Activated CD4-positive, alpha-beta T cell treated with anti-CD3 and anti-CD28 coated beads, Interleukin-10, Interleukin-2, amounts not matched to agents 100 ng/mL and 50 ng/mL, durations not matched to agents 16 hours and 8 hours (primary cell): ENCODE results near the gene POU2F1.

Source experiments
- DNase-seq: peaks from one replicate; pipeline ENCODE4 v3.0.0-alpha.2; 2020

Gene POU2F1

DNA sequence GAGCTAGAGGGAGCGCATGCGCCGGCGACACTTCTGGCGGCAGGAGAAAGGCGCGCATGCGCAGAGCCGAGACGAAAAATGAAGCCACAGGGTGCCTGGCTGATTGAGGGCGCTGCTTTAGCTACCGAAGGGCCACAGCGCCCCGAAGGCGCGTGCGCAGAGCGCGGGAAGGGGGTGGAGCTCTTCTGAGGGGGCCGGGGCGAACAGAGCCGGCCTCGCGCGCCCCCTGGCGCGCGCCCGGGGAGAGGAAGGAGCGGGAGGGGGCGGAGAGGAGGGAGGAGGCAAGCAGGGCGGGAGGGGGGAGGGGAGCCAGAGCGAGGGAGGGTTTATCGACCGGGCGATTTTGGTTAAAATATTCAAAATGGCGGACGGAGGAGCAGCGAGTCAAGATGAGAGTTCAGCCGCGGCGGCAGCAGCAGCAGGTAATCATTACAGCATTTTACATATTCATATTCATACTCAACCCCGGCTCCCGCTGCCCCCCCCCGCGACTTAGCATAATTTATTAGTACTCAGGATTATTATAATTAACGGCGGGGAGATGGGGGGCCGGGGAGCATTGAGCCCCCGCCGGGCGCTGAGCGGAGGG lies at the start of gene POU2F1:
Gene POU2F1, plus strand, starts transcription at position 350 of the 589 bp plus-strand sequence. Its CDS starts 12 bp downstream, at position 362.
- DNase-seq = peak; percentile 100

DNA sequence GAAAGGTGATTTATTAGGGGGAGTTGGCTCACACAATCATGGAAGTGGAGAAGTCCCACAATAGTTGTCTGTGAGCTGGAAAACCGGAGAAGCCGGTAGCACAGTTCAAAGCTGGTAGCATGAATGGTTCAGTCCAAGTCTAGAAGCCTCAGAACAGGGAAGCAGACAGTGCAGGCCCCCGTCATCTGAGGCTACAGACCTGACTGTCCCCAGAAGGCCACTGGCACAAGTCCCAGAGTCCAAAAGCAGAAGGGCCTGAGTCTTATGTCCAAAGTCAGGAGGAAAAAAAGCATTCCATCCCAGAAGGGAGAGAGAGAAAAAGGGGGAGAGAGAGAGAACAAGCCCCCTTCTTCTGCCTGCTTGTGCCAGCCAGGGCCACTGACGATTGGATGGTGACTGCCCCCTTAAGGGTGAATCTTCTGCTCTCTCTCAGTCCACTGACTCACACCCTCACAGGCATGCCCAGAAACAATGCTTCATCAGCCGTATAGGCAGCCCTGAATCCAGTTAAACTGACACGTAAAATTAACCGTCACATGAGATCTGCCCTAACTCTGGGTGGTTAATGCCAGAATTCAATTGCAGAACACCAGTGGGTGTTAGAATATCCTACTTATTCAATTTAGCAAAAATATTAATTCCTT lies 49.3 kb upstream of the POU2F1 start:
- DNase-seq = no peak

- DNase-seq = no peak
Observed at GRCh38 chr1:167173516-167174184, 47.0 kb upstream of the POU2F1 start.

DNA sequence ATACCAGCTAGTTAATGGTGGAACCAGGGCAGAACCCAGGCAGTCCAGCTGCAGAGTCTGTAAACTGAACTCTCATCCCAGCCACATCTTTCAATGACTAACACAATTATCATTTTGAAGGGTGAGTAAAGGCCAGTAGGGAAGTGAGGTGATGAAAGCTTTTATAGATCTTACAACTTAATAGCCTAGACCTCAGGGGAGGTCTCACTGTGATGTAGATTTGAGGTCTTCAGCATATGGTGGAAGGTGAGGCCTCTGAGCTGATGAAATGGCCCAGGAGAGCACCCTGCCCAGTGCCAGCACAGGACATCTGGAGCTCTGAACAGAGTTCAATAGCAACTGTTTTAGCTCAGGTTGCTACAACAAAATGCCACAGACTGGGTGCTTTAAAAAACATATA lies 44.8 kb upstream of the POU2F1 start:
- no peak for DNase-seq

GRCh38 chr1:167178831-167179230 lies 41.9 kb upstream of the POU2F1 start:
- no peak for DNase-seq

GRCh38 chr1:167182571-167183320 lies 37.9 kb upstream of the POU2F1 start:
- DNase-seq = no peak

GRCh38 chr1:167184081-167184480 lies 36.6 kb upstream of the POU2F1 start:
- no peak for DNase-seq

DNA sequence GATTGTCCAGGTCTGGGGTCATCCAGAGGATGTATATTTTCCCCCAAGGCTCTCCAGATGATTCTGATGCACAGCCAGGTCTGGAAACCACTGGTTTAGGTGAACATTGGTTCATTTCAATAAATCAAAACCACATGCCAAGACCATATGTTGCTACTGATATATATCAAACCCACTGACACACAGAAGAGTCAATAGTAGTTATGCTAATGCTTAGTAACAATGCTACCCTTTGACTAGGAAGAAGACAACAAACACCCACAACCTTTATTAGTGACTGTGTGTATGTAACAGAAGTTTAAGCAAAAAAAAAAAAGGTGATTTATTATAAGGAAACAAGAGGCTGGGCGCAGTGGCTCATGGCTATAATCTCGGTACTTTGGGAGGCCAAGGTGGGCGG lies 35.6 kb upstream of the POU2F1 start:
- DNase-seq = no peak

GRCh38 chr1:167185974-167186657 lies 34.6 kb upstream of the POU2F1 start:
- no peak for DNase-seq

GRCh38 chr1:167186771-167187170 lies 33.9 kb upstream of the POU2F1 start:
- DNase-seq = no peak

GRCh38 chr1:167190747-167191237 lies 29.9 kb upstream of the POU2F1 start:
- no peak for DNase-seq

- DNase-seq = no peak
Observed at GRCh38 chr1:167191958-167192357, 28.7 kb upstream of the POU2F1 start.

- DNase-seq = no peak
Observed at GRCh38 chr1:167194182-167194581, 26.5 kb upstream of the POU2F1 start.

DNA sequence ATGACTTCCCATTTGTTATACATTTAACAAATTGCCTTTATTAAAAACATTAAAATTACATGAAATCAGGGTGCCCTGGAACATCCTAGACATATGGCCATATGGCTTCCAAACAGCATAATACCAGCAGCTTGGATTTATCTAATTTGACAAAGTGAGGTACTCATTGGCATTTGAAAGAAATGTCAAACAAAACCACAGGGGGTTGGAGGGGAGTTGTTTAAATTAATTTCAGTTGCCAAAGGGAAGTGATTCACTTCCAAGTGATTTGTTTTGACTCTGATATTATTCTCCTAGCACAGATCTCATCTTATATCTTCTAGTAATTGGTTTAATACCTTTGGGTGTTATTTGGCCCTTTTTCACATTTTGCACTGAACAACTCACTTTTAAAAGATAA lies 24.5 kb upstream of the POU2F1 start:
- DNase-seq = no peak

DNA sequence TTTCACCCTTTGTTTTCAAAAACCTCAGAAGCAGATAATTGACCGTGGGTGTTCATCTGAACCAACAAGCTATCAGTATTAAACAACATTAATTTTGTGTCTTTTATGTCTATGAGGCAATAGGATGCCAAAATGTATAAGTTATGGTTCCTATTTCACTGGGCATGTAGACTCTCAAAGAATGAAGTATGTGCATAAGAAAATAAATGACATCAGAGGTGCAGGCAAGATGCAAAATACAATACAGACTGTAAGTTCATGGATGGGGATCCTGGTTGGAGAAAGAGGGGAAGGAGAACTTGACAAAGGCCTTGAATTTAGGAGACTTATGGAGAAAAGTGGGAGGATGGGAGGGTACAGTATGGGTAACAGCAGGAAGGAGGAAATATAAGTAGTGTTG lies 23.4 kb upstream of the POU2F1 start:
- DNase-seq = no peak

DNA sequence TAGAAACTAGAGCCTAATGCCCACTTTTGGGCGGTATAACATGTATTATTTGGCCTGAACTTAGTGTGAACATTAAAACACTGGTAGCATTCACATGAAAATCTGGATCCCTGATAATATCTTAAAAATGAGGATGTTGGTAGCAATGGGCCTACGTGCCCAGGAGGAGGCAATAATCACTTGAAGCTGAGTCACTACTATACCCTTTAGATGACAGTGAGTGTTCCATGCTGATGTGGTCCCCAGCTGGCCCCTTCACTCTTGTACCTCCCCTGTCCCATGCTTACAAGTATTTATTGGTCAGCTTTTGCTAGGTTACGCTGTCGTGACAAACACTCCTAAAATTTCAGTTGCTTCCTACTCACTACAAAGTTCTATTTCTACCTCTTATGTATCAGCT lies 23.0 kb upstream of the POU2F1 start:
- DNase-seq = no peak

GRCh38 chr1:167198518-167199133 lies 22.1 kb upstream of the POU2F1 start:
- no peak for DNase-seq

GRCh38 chr1:167199656-167200055 lies 21.0 kb upstream of the POU2F1 start:
- no peak for DNase-seq

GRCh38 chr1:167200272-167200671 lies 20.4 kb upstream of the POU2F1 start:
- no peak for DNase-seq

DNA sequence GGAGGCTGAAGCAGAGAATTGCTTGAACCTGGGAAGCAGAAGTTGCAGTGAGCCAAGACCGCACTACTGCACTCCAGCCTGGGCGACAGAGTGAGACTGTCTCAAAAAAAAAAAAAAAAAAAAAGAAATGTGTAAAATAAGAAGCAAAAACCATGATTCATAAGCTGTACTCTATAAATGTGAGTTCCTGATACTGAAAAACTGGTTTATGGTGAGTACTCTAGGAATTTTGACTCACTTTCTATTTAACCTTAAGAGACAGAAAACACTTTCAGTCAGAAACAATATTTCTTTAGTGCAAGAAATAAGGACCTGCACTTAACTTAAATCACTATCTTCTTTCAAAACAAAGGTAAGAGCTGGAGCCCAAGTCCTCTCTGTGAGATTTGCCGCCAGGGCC lies 19.9 kb upstream of the POU2F1 start:
- no peak for DNase-seq

GRCh38 chr1:167202049-167202448 lies 18.6 kb upstream of the POU2F1 start:
- no peak for DNase-seq

- peak; percentile 17 for DNase-seq
Observed at GRCh38 chr1:167205306-167206050, 15.2 kb upstream of the POU2F1 start.
